GM12878 (cell line): ENCODE measurements around the gene LITAF. TPM values are rescaled to one million over a fixed set of nuclear protein-coding genes. Genes with fewer than 3 reads are reported as not detected.

Experiments
- ATAC-seq: fragments of 200-7000 bp; cut with Tn5 transposase; 3 replicates; pipeline ENCODE4 v1.9.1; 2020; ENCODE audit warnings: mild to moderate bottlenecking, moderate library complexity
- BruUV-seq: library from RNA; stranded (reverse); fragments of 400-500 nt; replicated peaks from 2 replicates; lab custom pipeline; 2021; lab: Mats Ljungman, UMichigan
- CTCF ChIA-PET: fragments of 300-600 bp; sonication (Branson Sonifier 250); formaldehyde crosslinking; extraction: SDS; loops from one replicate; lab custom pipeline; 2021; ENCODE audit warnings: inconsistent platforms; lab: Yijun Ruan, JAX
- POLR2A ChIA-PET: fragments of 350-600 bp; formaldehyde crosslinking; extraction: SDS; loops from one replicate; lab custom pipeline; 2021; ENCODE audit warnings: inconsistent platforms; lab: Charles Lee
- RAD21 ChIA-PET: fragments of 300-600 bp; sonication (Branson Sonifier 250); formaldehyde crosslinking; loops from one replicate; lab custom pipeline; 2023; ENCODE audit warnings: antibody characterized with exemption; ENCODE audit not compliant: unreplicated experiment; lab: Charles Lee
- SMC1A ChIA-PET: fragments of 300-600 bp; sonication (Branson Sonifier 250); formaldehyde crosslinking; loops from one replicate; lab custom pipeline; 2023; ENCODE audit not compliant: unreplicated experiment, uncharacterized antibody; lab: Charles Lee
- DNase-seq: peaks from one replicate; pipeline ENCODE4 v3.0.0-alpha.2; 2011; ENCODE audit warnings: low read depth, low spot score
- FAIRE-seq: peaks from 3 replicates; lab custom pipeline; 2011; peaks lifted over from hg19 to GRCh38; lab: Jason Lieb, UNC
- H2AFZ ChIP-seq: 2 replicates; pipeline ENCODE4 v1.6.0; 2011; ENCODE audit warnings: low read depth, low read length, control low read depth; ENCODE audit not compliant: control insufficient read depth
- H3K27ac ChIP-seq: 2 replicates; pipeline ENCODE4 v1.5.1; 2011; ENCODE audit warnings: control low read depth; ENCODE audit not compliant: control insufficient read depth, insufficient read depth
- H3K27me3 ChIP-seq, 2 experiments: replicated peaks in 1 of 2; 2 replicates each; pipeline versions ENCODE4 v1.6.0 to v1.6.1; 2011; ENCODE audit warnings: low read length in 1 of 2; ENCODE audit not compliant: control insufficient read depth in 2 of 2, insufficient read depth in 2 of 2
- H3K36me3 ChIP-seq, 2 experiments: 2 replicates each; pipeline ENCODE4 v1.5.1; 2011; ENCODE audit warnings: low read length in 1 of 2; ENCODE audit not compliant: control insufficient read depth in 2 of 2, insufficient read depth in 2 of 2
- H3K4me1 ChIP-seq: 2 replicates; pipeline ENCODE4 v1.6.1; 2011; ENCODE audit warnings: mild to moderate bottlenecking, low read length, moderate library complexity, mixed read lengths; ENCODE audit not compliant: control insufficient read depth, insufficient read depth
- H3K4me2 ChIP-seq: 2 replicates; pipeline ENCODE4 v1.6.0; 2011; ENCODE audit warnings: control low read depth; ENCODE audit not compliant: control insufficient read depth, insufficient read depth
- H3K4me3 ChIP-seq: fragments of 200-600 bp; sonication (generic); 2 replicates; pipeline ENCODE4 v1.5.1; 2016
- H3K79me2 ChIP-seq: 2 replicates; pipeline ENCODE4 v1.6.0; 2011; ENCODE audit warnings: low read length; ENCODE audit not compliant: control insufficient read depth, insufficient read depth
- H3K9ac ChIP-seq: 2 replicates; pipeline ENCODE4 v1.8.0; 2011; ENCODE audit warnings: low read length, control low read depth, mixed read lengths; ENCODE audit not compliant: control insufficient read depth, insufficient read depth
- H3K9me3 ChIP-seq: replicated peaks from 3 replicates; pipeline ENCODE4 v1.5.1; 2011; ENCODE audit warnings: mild to moderate bottlenecking, low read length; ENCODE audit not compliant: control insufficient read depth, insufficient read depth
- H4K20me1 ChIP-seq: 2 replicates; pipeline ENCODE4 v1.6.0; 2011; ENCODE audit not compliant: control insufficient read depth, insufficient read depth
- HDGF ChIP-seq: fragments of 450-650 bp; IDR thresholded peaks from 2 replicates; pipeline ENCODE4 v1.6.1; 2016; ENCODE audit warnings: antibody characterized with exemption
- JUNB ChIP-seq: IDR thresholded peaks from 2 replicates; pipeline ENCODE4 v1.6.1; 2016; ENCODE audit warnings: antibody characterized with exemption, mild to moderate bottlenecking
- MTA2 ChIP-seq: fragments of 450-650 bp; IDR thresholded peaks from 2 replicates; pipeline ENCODE4 v1.6.1; 2016; ENCODE audit warnings: low read depth, mild to moderate bottlenecking, moderate library complexity
- POLR2AphosphoS2 ChIP-seq: IDR thresholded peaks from 2 replicates; pipeline ENCODE4 v1.6.1; 2011; ENCODE audit warnings: low read depth, mild to moderate bottlenecking, low read length, improper control_type of control experiment, moderate library complexity
- SIN3A ChIP-seq: IDR thresholded peaks from 2 replicates; pipeline ENCODE4 v1.6.1; 2012; ENCODE audit warnings: low read depth, low read length, improper control_type of control experiment
- SMC3 ChIP-seq: IDR thresholded peaks from 2 replicates; pipeline ENCODE4 v1.6.1; 2011; ENCODE audit warnings: low read length, improper control_type of control experiment, borderline replicate concordance
- TCF3 ChIP-seq: IDR thresholded peaks from 2 replicates; pipeline ENCODE4 v1.6.1; 2012; ENCODE audit warnings: low read depth, mild to moderate bottlenecking, low read length, borderline replicate concordance; ENCODE audit not compliant: insufficient read depth
- WGBS: methylation state at CpG from one replicate; pipeline ENCODE4 v1.1.6; 2016; ENCODE audit warnings: low lambda C conversion rate; ENCODE audit not compliant: insufficient replicate concordance, insufficient coverage; ENCODE audit errors: missing lambda C conversion rate; 5-methylcytosine and 5-hydroxymethylcytosine counted together
- in situ Hi-C: fragments of 300-500 bp; cut with MboI; formaldehyde crosslinking; loops from 9 replicates; pipeline ENCODE4 v1.14.3; 2018; ENCODE audit warnings: mixed read lengths
- intact Hi-C: fragments of 100-400 bp; cut with micrococcal nuclease; formaldehyde crosslinking; loops from one replicate; pipeline ENCODE4 v1.14.2; 2022; ENCODE audit not compliant: unreplicated experiment
- polyA plus RNA-seq, 11 experiments: library from polyadenylated mRNA; depleted of rRNA in 4 of 11; unstranded in 6 of 11; stranded (reverse) in 5 of 11; fragments of >200 nt; fragmentation: Nextera tagmentation in 4 of 11; fragmentation: Illumina TruSeq in 1 of 11; extraction: Ambion mirVana in 4 of 11; extraction: Trizol in 1 of 11; gene quantifications; 1 replicate in 1 of 11; 2 replicates in 10 of 11; pipeline versions ENCODE4 v1.2.1 to v1.2.3, GENCODE V29; 2011 to 2016; ENCODE audit warnings: inconsistent platforms in 2 of 11, missing spikeins in 2 of 11, low read depth in 1 of 11
- total RNA-seq, 4 experiments: library from RNA; depleted of rRNA in 3 of 4; stranded (reverse); fragments of >200 nt in 3 of 4; fragmentation: Illumina TruSeq in 1 of 4; extraction: Trizol in 1 of 4; gene quantifications; 2 replicates each; pipeline versions ENCODE4 v1.2.1 to v1.2.3, GENCODE V29; 2013 to 2021
- TF ChIP-seq, protein P1 (sequence below): IDR thresholded peaks from 2 replicates; pipeline ENCODE4 v1.6.1; 2011; ENCODE audit warnings: borderline replicate concordance, low read depth, mild to moderate bottlenecking, moderate library complexity, low read length; ENCODE audit not compliant: insufficient read depth, poor library complexity, severe bottlenecking
- TF ChIP-seq, protein P2 (sequence below): IDR thresholded peaks from 2 replicates; pipeline ENCODE4 v1.6.1; 2011; ENCODE audit warnings: borderline replicate concordance, low read depth, mild to moderate bottlenecking, moderate library complexity, mixed read lengths, low read length; ENCODE audit not compliant: insufficient read depth; ENCODE audit errors: extremely low read length
- TF ChIP-seq, protein P3 (sequence below): fragments of 150-350 bp; IDR thresholded peaks from 2 replicates; pipeline ENCODE4 v1.6.1; 2014; ENCODE audit warnings: mild to moderate bottlenecking, low read depth, low read length
- TF ChIP-seq, protein P4 (sequence below): IDR thresholded peaks from 2 replicates; pipeline ENCODE4 v1.6.1; 2012; ENCODE audit warnings: mild to moderate bottlenecking, low read depth, low read length
- TF ChIP-seq, protein P5 (sequence below): fragments of 450-650 bp; IDR thresholded peaks from 2 replicates; pipeline ENCODE4 v1.6.1; 2018; ENCODE audit warnings: mild to moderate bottlenecking, low read depth, moderate library complexity; ENCODE audit not compliant: partially characterized antibody

LITAF gene
- total and polyA plus RNA-seq, 10 of the 15 experiments (the other 5 are each of a cell fraction or from before 2014, with no cell fraction given), result 99.2 to 211 (median 147) TPM

DNA sequence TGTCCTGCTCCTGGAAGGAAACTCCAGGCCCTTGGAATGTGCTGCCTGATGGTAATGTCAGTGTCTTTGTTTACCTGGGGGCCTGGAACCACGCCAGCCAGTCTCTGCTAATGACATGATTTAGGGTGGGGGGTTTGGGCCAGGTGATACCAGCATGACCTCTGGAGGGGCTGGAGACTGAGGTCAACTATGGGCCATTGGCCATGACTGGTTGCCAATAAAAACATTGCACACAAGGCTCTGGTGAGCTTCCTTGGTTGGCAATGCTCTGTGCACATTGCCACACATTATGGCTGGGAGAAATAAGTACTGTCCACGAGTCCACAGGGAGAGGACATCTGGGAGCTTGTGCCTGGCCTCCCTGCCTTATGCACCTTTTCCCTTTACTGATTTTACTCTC lies 52.5 kb downstream of the LITAF start:
- H2AFZ ChIP-seq, result no peak overlapping the region
- no peaks in the 10 kb centered on the region for H3K4me1 ChIP-seq
- in situ Hi-C loops, result loop anchor here (5.0 to 25.0 kb wide), 3 partner anchors 108 to 278 kb away; no protein-coding TSS in a partner anchor
- 16% methylated on average over 2 of the region's 2 CpGs for WGBS
- TF ChIP-seq, protein P1, sequence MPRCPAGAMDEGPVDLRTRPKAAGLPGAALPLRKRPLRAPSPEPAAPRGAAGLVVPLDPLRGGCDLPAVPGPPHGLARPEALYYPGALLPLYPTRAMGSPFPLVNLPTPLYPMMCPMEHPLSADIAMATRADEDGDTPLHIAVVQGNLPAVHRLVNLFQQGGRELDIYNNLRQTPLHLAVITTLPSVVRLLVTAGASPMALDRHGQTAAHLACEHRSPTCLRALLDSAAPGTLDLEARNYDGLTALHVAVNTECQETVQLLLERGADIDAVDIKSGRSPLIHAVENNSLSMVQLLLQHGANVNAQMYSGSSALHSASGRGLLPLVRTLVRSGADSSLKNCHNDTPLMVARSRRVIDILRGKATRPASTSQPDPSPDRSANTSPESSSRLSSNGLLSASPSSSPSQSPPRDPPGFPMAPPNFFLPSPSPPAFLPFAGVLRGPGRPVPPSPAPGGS, result no peak
- TF ChIP-seq SIN3A (no peak), MTA2 (no peak), POLR2AphosphoS2 (no peak), SMC3 (no peak), JUNB (no peak), HDGF (no peak), TCF3 (no peak)
- TF ChIP-seq, protein P2, sequence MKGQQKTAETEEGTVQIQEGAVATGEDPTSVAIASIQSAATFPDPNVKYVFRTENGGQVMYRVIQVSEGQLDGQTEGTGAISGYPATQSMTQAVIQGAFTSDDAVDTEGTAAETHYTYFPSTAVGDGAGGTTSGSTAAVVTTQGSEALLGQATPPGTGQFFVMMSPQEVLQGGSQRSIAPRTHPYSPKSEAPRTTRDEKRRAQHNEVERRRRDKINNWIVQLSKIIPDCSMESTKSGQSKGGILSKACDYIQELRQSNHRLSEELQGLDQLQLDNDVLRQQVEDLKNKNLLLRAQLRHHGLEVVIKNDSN, result no peak
- TF ChIP-seq, protein P3, sequence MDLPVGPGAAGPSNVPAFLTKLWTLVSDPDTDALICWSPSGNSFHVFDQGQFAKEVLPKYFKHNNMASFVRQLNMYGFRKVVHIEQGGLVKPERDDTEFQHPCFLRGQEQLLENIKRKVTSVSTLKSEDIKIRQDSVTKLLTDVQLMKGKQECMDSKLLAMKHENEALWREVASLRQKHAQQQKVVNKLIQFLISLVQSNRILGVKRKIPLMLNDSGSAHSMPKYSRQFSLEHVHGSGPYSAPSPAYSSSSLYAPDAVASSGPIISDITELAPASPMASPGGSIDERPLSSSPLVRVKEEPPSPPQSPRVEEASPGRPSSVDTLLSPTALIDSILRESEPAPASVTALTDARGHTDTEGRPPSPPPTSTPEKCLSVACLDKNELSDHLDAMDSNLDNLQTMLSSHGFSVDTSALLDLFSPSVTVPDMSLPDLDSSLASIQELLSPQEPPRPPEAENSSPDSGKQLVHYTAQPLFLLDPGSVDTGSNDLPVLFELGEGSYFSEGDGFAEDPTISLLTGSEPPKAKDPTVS, result no peak
- TF ChIP-seq, protein P4, sequence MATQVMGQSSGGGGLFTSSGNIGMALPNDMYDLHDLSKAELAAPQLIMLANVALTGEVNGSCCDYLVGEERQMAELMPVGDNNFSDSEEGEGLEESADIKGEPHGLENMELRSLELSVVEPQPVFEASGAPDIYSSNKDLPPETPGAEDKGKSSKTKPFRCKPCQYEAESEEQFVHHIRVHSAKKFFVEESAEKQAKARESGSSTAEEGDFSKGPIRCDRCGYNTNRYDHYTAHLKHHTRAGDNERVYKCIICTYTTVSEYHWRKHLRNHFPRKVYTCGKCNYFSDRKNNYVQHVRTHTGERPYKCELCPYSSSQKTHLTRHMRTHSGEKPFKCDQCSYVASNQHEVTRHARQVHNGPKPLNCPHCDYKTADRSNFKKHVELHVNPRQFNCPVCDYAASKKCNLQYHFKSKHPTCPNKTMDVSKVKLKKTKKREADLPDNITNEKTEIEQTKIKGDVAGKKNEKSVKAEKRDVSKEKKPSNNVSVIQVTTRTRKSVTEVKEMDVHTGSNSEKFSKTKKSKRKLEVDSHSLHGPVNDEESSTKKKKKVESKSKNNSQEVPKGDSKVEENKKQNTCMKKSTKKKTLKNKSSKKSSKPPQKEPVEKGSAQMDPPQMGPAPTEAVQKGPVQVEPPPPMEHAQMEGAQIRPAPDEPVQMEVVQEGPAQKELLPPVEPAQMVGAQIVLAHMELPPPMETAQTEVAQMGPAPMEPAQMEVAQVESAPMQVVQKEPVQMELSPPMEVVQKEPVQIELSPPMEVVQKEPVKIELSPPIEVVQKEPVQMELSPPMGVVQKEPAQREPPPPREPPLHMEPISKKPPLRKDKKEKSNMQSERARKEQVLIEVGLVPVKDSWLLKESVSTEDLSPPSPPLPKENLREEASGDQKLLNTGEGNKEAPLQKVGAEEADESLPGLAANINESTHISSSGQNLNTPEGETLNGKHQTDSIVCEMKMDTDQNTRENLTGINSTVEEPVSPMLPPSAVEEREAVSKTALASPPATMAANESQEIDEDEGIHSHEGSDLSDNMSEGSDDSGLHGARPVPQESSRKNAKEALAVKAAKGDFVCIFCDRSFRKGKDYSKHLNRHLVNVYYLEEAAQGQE, result no peak
- TF ChIP-seq, protein P5, sequence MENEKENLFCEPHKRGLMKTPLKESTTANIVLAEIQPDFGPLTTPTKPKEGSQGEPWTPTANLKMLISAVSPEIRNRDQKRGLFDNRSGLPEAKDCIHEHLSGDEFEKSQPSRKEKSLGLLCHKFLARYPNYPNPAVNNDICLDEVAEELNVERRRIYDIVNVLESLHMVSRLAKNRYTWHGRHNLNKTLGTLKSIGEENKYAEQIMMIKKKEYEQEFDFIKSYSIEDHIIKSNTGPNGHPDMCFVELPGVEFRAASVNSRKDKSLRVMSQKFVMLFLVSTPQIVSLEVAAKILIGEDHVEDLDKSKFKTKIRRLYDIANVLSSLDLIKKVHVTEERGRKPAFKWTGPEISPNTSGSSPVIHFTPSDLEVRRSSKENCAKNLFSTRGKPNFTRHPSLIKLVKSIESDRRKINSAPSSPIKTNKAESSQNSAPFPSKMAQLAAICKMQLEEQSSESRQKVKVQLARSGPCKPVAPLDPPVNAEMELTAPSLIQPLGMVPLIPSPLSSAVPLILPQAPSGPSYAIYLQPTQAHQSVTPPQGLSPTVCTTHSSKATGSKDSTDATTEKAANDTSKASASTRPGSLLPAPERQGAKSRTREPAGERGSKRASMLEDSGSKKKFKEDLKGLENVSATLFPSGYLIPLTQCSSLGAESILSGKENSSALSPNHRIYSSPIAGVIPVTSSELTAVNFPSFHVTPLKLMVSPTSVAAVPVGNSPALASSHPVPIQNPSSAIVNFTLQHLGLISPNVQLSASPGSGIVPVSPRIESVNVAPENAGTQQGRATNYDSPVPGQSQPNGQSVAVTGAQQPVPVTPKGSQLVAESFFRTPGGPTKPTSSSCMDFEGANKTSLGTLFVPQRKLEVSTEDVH, result no peak
- H3K79me2 ChIP-seq, result no peaks in the 10 kb centered on the region
- H3K9ac ChIP-seq, result no peak overlapping the region
- POLR2A ChIA-PET, result no interaction called here
- FAIRE-seq (no peak), DNase-seq (no peak), ATAC-seq (no peak)
- no peaks in the 10 kb centered on the region for H3K36me3 ChIP-seq
- intact Hi-C loops, result loop anchor here (5.0 kb wide), 1 partner anchor 48 kb away; no protein-coding TSS in a partner anchor
- H3K4me2 ChIP-seq, result no peak overlapping the region
- H3K4me3 ChIP-seq, result no peak overlapping the region
- no peak overlapping the region for H3K27ac ChIP-seq
- RAD21 ChIA-PET, result interaction anchor here (1.3 to 2.1 kb wide), 4 partner anchors 20 to 126 kb away, joined by 4 to 13 read pairs (median 4); no protein-coding TSS in a partner anchor
- no peaks in the 10 kb centered on the region for H3K9me3 ChIP-seq
- CTCF ChIA-PET, result interaction anchor here (0.7 to 4.5 kb wide), 13 partner anchors 21 to 180 kb away, joined by 3 to 35 read pairs (median 4); no protein-coding TSS in a partner anchor
- no peaks in the 10 kb centered on the region; a peak in 1 of 4 replicates for H3K27me3 ChIP-seq
- SMC1A ChIA-PET, result interaction anchor here (0.8 to 2.2 kb wide), 10 partner anchors 22 to 182 kb away, joined by 3 to 13 read pairs (median 4); partner anchors contain the start of gene LITAF
- H4K20me1 ChIP-seq, result no peaks in the 10 kb centered on the region; the same call in 1 of the 2 replicates
- BruUV-seq, result no TSS peak
